ENCODE measurements around the gene STPG1.

The STPG1 gene

GRCh38 chr1:24388331-24388885 is 25.2 kb downstream of the STPG1 start:
- Histone ChIP-seq H3K4me3 (ENCODE audit: insufficient read depth in 1 of 2, low read depth in 1 of 2, low read length in 2 of 2) (no peak overlapping the region), H3K4ac (ENCODE audit: low read depth in 1 of 2, low read length in 2 of 2) (no peak overlapping the region), H4K91ac (ENCODE audit: low read length) (no peak overlapping the region), H2AFZ (ENCODE audit: low read depth, low read length) (no peak overlapping the region), H3K9me3 (ENCODE audit: control insufficient read depth, low read length) (no peaks in the 10 kb centered on the region), H4K8ac (ENCODE audit: low read length) (no peak overlapping the region), H3K4me1 (ENCODE audit: control insufficient read depth, insufficient read depth, low read depth, low read length) (peaks cover 19% of the 10 kb centered on the region), H3K18ac (ENCODE audit: low read depth in 1 of 2, low read length in 2 of 2) (no peak overlapping the region), H2BK12ac (ENCODE audit: low read length in 2 of 2) (no peak overlapping the region), H3K9ac (ENCODE audit: low read length) (no peak overlapping the region), H3K27ac (ENCODE audit: low read length, poor library complexity, severe bottlenecking) (no peak overlapping the region), H2BK120ac (ENCODE audit: low read depth, low read length) (no peak overlapping the region), H3K14ac (ENCODE audit: low read length in 2 of 2) (no peak overlapping the region), H3K36me3 (ENCODE audit: control insufficient read depth in 1 of 2, insufficient read depth in 2 of 2, low read depth in 1 of 2, low read length in 2 of 2) (peaks cover 0 to 3% of the 10 kb centered on the region in 2 experiments), H2BK15ac (ENCODE audit: low read depth, poor library complexity, severe bottlenecking) (no peak overlapping the region), H3K4me2 (ENCODE audit: low read length, poor library complexity, severe bottlenecking) (no peak overlapping the region), H3K79me1 (replicated peaks; ENCODE audit: low read length, poor library complexity, severe bottlenecking) (no peaks in the 10 kb centered on the region), H3K23ac (ENCODE audit: low read length in 2 of 2) (no peak overlapping the region), H2BK5ac (ENCODE audit: low read depth, low read length, poor library complexity, severe bottlenecking) (no peak overlapping the region), H2AK5ac (ENCODE audit: low read length, severe bottlenecking) (no peak overlapping the region), H3K27me3 (ENCODE audit: control insufficient read depth in 1 of 2, insufficient read depth in 1 of 2, low read length in 2 of 2) (no peaks in the 10 kb centered on the region)
- no peak for DNase-seq
- 91% methylated on average over 6 of the region's 8 CpGs for WGBS

GRCh38 chr1:24387636-24388175 is 25.9 kb downstream of the STPG1 start:
- Histone ChIP-seq H3K9ac (ENCODE audit: low read length) (no peak overlapping the region), H2BK5ac (ENCODE audit: low read depth, low read length, poor library complexity, severe bottlenecking) (no peak overlapping the region), H4K8ac (ENCODE audit: low read length) (no peak overlapping the region), H3K36me3 (ENCODE audit: control insufficient read depth in 1 of 2, insufficient read depth in 2 of 2, low read depth in 1 of 2, low read length in 2 of 2) (peaks cover 0 to 3% of the 10 kb centered on the region in 2 experiments), H3K18ac (ENCODE audit: low read depth in 1 of 2, low read length in 2 of 2) (no peak overlapping the region), H3K4me2 (ENCODE audit: low read length, poor library complexity, severe bottlenecking) (no peak overlapping the region), H3K27ac (ENCODE audit: low read length, poor library complexity, severe bottlenecking) (no peak overlapping the region), H3K4me3 (ENCODE audit: insufficient read depth in 1 of 2, low read depth in 1 of 2, low read length in 2 of 2) (no peak overlapping the region), H2AK5ac (ENCODE audit: low read length, severe bottlenecking) (no peak overlapping the region), H3K14ac (ENCODE audit: low read length in 2 of 2) (no peak overlapping the region), H2AFZ (ENCODE audit: low read depth, low read length) (no peak overlapping the region), H2BK15ac (ENCODE audit: low read depth, poor library complexity, severe bottlenecking) (no peak overlapping the region), H3K23ac (ENCODE audit: low read length in 2 of 2) (no peak overlapping the region), H3K4ac (ENCODE audit: low read depth in 1 of 2, low read length in 2 of 2) (no peak overlapping the region), H3K9me3 (ENCODE audit: control insufficient read depth, low read length) (no peaks in the 10 kb centered on the region), H2BK12ac (ENCODE audit: low read length in 2 of 2) (no peak overlapping the region), H2BK120ac (ENCODE audit: low read depth, low read length) (no peak overlapping the region), H4K91ac (ENCODE audit: low read length) (no peak overlapping the region), H3K79me1 (replicated peaks; ENCODE audit: low read length, poor library complexity, severe bottlenecking) (no peaks in the 10 kb centered on the region), H3K27me3 (ENCODE audit: control insufficient read depth in 1 of 2, insufficient read depth in 1 of 2, low read length in 2 of 2) (no peaks in the 10 kb centered on the region), H3K4me1 (ENCODE audit: control insufficient read depth, insufficient read depth, low read depth, low read length) (peaks cover 19% of the 10 kb centered on the region)
- no peak for DNase-seq
- WGBS: no CpG with 5 or more reads among the region's 1 CpG

- Histone ChIP-seq H3K4me1 (ENCODE audit: control insufficient read depth, insufficient read depth, low read depth, low read length) (peaks cover 19% of the 10 kb centered on the region), H2BK120ac (ENCODE audit: low read depth, low read length) (no peak overlapping the region), H3K23ac (ENCODE audit: low read length in 2 of 2) (no peak overlapping the region), H3K27me3 (ENCODE audit: control insufficient read depth in 1 of 2, insufficient read depth in 1 of 2, low read length in 2 of 2) (no peaks in the 10 kb centered on the region), H3K14ac (ENCODE audit: low read length in 2 of 2) (no peak overlapping the region), H3K4me3 (ENCODE audit: insufficient read depth in 1 of 2, low read depth in 1 of 2, low read length in 2 of 2) (no peak overlapping the region), H3K18ac (ENCODE audit: low read depth in 1 of 2, low read length in 2 of 2) (no peak overlapping the region), H2BK12ac (ENCODE audit: low read length in 2 of 2) (no peak overlapping the region), H2BK15ac (ENCODE audit: low read depth, poor library complexity, severe bottlenecking) (no peak overlapping the region), H4K91ac (ENCODE audit: low read length) (no peak overlapping the region), H3K79me1 (replicated peaks; ENCODE audit: low read length, poor library complexity, severe bottlenecking) (no peaks in the 10 kb centered on the region), H3K27ac (ENCODE audit: low read length, poor library complexity, severe bottlenecking) (no peak overlapping the region), H2AFZ (ENCODE audit: low read depth, low read length) (no peak overlapping the region), H3K9ac (ENCODE audit: low read length) (no peak overlapping the region), H3K36me3 (ENCODE audit: control insufficient read depth in 1 of 2, insufficient read depth in 2 of 2, low read depth in 1 of 2, low read length in 2 of 2) (peaks cover 3 to 5% of the 10 kb centered on the region in 2 experiments), H2BK5ac (ENCODE audit: low read depth, low read length, poor library complexity, severe bottlenecking) (no peak overlapping the region), H4K8ac (ENCODE audit: low read length) (no peak overlapping the region), H3K9me3 (ENCODE audit: control insufficient read depth, low read length) (no peaks in the 10 kb centered on the region), H3K4me2 (ENCODE audit: low read length, poor library complexity, severe bottlenecking) (no peak overlapping the region), H3K4ac (ENCODE audit: low read depth in 1 of 2, low read length in 2 of 2) (no peak overlapping the region), H2AK5ac (ENCODE audit: low read length, severe bottlenecking) (no peak overlapping the region)
- DNase-seq: no peak
- WGBS: 93% methylated on average over 11 of the region's 11 CpGs
These were observed 26.7 kb downstream of the STPG1 start for GRCh38 chr1:24386931-24387330.

- no peak overlapping the region for H3K23ac ChIP-seq (ENCODE audit: low read length in 2 of 2)
- peaks cover 19% of the 10 kb centered on the region for H3K4me1 ChIP-seq (ENCODE audit: control insufficient read depth, insufficient read depth, low read depth, low read length)
- no peaks in the 10 kb centered on the region for H3K9me3 ChIP-seq (ENCODE audit: control insufficient read depth, low read length)
- no peak overlapping the region for H3K14ac ChIP-seq (ENCODE audit: low read length in 2 of 2)
- H3K9ac ChIP-seq (ENCODE audit: low read length): no peak overlapping the region
- no peak for DNase-seq
- no peak overlapping the region for H2BK120ac ChIP-seq (ENCODE audit: low read depth, low read length)
- H3K4me3 ChIP-seq (ENCODE audit: insufficient read depth in 1 of 2, low read depth in 1 of 2, low read length in 2 of 2): no peak overlapping the region
- 94% methylated on average over 9 of the region's 9 CpGs for WGBS
- H2BK5ac ChIP-seq (ENCODE audit: low read depth, low read length, poor library complexity, severe bottlenecking): no peak overlapping the region
- no peak overlapping the region for H2AK5ac ChIP-seq (ENCODE audit: low read length, severe bottlenecking)
- no peak overlapping the region for H4K8ac ChIP-seq (ENCODE audit: low read length)
- H3K36me3 ChIP-seq (ENCODE audit: control insufficient read depth in 1 of 2, insufficient read depth in 2 of 2, low read depth in 1 of 2, low read length in 2 of 2): peaks cover 3 to 8% of the 10 kb centered on the region in 2 experiments
- no peaks in the 10 kb centered on the region for H3K79me1 ChIP-seq (replicated peaks; ENCODE audit: low read length, poor library complexity, severe bottlenecking)
- no peak overlapping the region for H3K18ac ChIP-seq (ENCODE audit: low read depth in 1 of 2, low read length in 2 of 2)
- H4K91ac ChIP-seq (ENCODE audit: low read length): no peak overlapping the region
- no peaks in the 10 kb centered on the region for H3K27me3 ChIP-seq (ENCODE audit: control insufficient read depth in 1 of 2, insufficient read depth in 1 of 2, low read length in 2 of 2)
- no peak overlapping the region for H3K4me2 ChIP-seq (ENCODE audit: low read length, poor library complexity, severe bottlenecking)
- no peak overlapping the region for H3K27ac ChIP-seq (ENCODE audit: low read length, poor library complexity, severe bottlenecking)
- H3K4ac ChIP-seq (ENCODE audit: low read depth in 1 of 2, low read length in 2 of 2): no peak overlapping the region
- no peak overlapping the region for H2BK12ac ChIP-seq (ENCODE audit: low read length in 2 of 2)
- no peak overlapping the region for H2AFZ ChIP-seq (ENCODE audit: low read depth, low read length)
- no peak overlapping the region for H2BK15ac ChIP-seq (ENCODE audit: low read depth, poor library complexity, severe bottlenecking)
These were observed 27.3 kb downstream of the STPG1 start for GRCh38 chr1:24386241-24386640.
